ENCODE results near the gene PLXNC1.

Gene PLXNC1

DNA sequence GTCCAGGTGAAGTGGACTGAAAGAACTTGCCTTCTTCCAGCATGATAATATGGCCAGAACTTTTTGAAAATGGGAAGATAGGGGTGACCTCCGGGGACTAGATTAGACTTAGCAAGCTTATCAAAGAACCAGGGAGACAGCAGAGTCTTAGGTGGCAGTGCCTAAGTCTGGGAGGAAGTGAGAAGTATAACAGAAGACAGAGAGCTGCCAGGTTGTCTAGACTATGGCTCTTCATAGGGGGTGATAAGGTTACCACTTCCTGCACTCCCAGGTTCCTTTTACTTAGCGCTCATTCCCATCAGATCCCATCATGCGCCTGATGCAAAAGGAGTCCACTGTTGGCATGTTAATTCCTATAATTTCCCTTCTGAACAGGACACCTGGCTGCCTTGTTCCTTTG lies 69.9 kb downstream of the PLXNC1 start:
- Histone ChIP-seq H3K36me3 (ENCODE audit: insufficient read depth, low read depth, low read length) (no peaks in the 10 kb centered on the region), H3K4me1 (ENCODE audit: insufficient read depth, low read length) (no peaks in the 10 kb centered on the region), H3K27me3 (ENCODE audit: insufficient read depth, low read length) (no peaks in the 10 kb centered on the region), H3K9me3 (ENCODE audit: insufficient read depth, low read depth, low read length) (no peaks in the 10 kb centered on the region), H3K9ac (ENCODE audit: low read depth, low read length) (no peak overlapping the region), H3K27ac (ENCODE audit: low read length) (no peak overlapping the region), H3K4me3 (ENCODE audit: low read length) (no peak overlapping the region)

DNA sequence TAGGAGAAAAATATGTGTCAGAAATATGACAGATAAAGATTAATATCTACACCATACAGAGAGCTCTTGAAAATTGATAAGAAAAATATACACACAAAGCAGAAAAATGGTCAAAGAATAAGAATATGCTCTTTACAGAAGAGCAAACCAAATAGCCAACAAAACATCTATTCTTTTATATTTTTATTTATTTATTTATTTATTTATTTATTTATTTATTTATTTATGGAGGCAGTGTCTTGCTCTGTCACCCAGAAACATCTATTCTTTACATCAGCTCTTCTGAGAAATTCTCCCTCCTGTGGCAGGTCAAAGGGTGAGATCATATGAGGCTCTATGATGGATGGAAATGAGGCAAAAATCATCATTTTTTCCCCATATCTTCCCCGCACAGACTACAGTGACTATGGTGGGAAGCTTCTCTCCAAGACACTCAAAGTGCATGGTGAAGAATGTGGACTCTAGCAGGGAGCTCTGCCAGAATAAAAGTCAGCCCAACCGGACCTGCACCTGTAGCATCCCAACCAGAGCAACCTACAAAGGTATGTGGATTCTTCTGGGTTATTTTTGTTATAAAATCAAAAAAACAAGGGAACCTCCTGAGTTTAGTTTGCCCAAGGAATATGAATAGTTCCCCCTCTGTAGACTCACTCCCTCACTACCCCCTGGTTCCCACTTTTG lies 71.4 kb downstream of the PLXNC1 start:
- Histone ChIP-seq H3K27me3 (ENCODE audit: insufficient read depth, low read length) (no peaks in the 10 kb centered on the region), H3K4me3 (ENCODE audit: low read length) (no peak overlapping the region), H3K36me3 (ENCODE audit: insufficient read depth, low read depth, low read length) (no peaks in the 10 kb centered on the region), H3K27ac (ENCODE audit: low read length) (no peak overlapping the region), H3K9ac (ENCODE audit: low read depth, low read length) (no peak overlapping the region), H3K4me1 (ENCODE audit: insufficient read depth, low read length) (no peaks in the 10 kb centered on the region), H3K9me3 (ENCODE audit: insufficient read depth, low read depth, low read length) (no peaks in the 10 kb centered on the region)

DNA sequence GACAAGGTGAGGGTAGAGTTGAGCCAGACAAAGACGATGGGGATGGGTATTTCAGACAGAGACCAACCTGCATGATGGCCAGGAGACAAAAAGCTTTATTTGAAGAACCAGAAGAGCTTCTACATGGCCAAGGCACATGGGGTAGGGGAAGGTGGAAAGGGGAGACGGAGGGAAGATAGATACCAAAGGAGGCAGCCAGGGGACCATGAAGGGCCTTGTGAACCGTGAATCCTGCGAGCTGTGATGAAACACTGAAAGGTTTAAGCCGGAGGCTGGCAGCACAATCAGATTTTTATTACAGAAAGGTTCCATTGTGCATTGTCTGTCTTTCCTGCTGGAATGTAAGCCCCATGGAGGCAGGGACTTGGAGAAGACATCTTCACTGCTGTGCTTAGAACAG lies 72.4 kb downstream of the PLXNC1 start:
- Histone ChIP-seq H3K27ac (ENCODE audit: low read length) (no peak overlapping the region), H3K27me3 (ENCODE audit: insufficient read depth, low read length) (no peaks in the 10 kb centered on the region), H3K4me1 (ENCODE audit: insufficient read depth, low read length) (peaks cover 1% of the 10 kb centered on the region; the same call in 1 of the 2 replicates), H3K9me3 (ENCODE audit: insufficient read depth, low read depth, low read length) (no peaks in the 10 kb centered on the region), H3K9ac (ENCODE audit: low read depth, low read length) (no peak overlapping the region), H3K4me3 (ENCODE audit: low read length) (no peak overlapping the region), H3K36me3 (ENCODE audit: insufficient read depth, low read depth, low read length) (no peaks in the 10 kb centered on the region)

DNA sequence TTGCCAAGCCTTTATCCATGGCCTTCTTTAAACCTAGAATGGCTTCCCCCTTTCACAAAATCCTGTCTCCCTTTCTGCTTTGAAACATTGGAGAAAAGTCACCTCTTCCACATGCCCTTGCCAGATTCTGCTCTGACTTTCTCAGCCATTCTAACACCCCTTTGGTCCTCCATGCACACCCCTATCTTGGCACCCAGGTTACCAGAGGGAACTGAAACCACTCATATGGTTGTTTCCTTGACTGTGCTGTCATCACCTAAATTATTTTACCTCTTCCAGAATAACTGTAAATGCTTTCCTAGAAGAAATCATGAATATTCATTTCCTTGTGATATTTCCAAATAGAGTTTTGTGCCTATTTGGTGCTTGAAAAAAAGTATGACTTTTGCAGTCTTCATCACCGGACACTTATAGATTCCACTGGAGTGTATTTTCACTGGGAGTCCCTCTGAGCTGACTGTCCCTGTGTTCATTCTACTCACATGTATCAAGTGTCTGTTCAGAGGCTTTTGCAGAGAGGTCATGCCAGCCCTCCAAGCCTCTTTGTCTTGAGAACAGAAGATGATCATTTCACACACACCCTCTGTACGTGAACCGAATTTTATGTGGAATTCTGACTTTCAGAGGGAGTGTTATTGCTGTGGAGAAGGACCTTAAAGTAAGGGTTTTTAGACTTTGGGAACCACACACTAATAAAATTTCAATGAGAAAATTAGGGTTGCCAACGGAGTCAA lies 74.1 kb downstream of the PLXNC1 start:
- no peaks in the 10 kb centered on the region for H3K27me3 ChIP-seq (ENCODE audit: insufficient read depth, low read length)
- no peak overlapping the region for H3K27ac ChIP-seq (ENCODE audit: low read length)
- H3K36me3 ChIP-seq (ENCODE audit: insufficient read depth, low read depth, low read length): no peaks in the 10 kb centered on the region
- no peak overlapping the region for H3K9ac ChIP-seq (ENCODE audit: low read depth, low read length)
- no peak overlapping the region for H3K4me3 ChIP-seq (ENCODE audit: low read length)
- H3K4me1 ChIP-seq (ENCODE audit: insufficient read depth, low read length): peaks cover 4% of the 10 kb centered on the region; the same call in 1 of the 2 replicates
- H3K9me3 ChIP-seq (ENCODE audit: insufficient read depth, low read depth, low read length): no peaks in the 10 kb centered on the region

DNA sequence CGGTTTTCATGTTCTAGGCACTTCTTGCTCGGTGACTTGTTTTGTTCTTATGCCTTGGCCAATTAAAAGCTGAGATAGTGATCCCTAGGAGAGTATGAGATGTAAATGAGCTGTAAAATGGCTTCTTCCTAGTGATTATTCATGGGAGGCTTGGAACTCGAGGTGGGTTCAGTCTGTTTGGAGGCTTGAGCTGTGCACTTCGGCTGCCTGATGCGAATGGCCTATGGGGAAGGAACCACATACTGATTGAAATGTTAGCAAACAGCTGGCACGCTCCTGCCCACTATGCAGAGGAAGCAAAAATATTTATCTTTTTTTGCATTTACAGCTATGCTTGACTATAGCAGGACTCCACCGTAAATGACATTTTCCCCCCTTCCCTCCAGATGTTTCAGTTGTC lies 75.5 kb downstream of the PLXNC1 start:
- Histone ChIP-seq H3K27me3 (ENCODE audit: insufficient read depth, low read length) (no peaks in the 10 kb centered on the region), H3K4me1 (ENCODE audit: insufficient read depth, low read length) (peaks cover 4% of the 10 kb centered on the region; the same call in 1 of the 2 replicates), H3K27ac (ENCODE audit: low read length) (no peak overlapping the region), H3K4me3 (ENCODE audit: low read length) (no peak overlapping the region), H3K36me3 (ENCODE audit: insufficient read depth, low read depth, low read length) (no peaks in the 10 kb centered on the region), H3K9ac (ENCODE audit: low read depth, low read length) (no peak overlapping the region), H3K9me3 (ENCODE audit: insufficient read depth, low read depth, low read length) (no peaks in the 10 kb centered on the region)

DNA sequence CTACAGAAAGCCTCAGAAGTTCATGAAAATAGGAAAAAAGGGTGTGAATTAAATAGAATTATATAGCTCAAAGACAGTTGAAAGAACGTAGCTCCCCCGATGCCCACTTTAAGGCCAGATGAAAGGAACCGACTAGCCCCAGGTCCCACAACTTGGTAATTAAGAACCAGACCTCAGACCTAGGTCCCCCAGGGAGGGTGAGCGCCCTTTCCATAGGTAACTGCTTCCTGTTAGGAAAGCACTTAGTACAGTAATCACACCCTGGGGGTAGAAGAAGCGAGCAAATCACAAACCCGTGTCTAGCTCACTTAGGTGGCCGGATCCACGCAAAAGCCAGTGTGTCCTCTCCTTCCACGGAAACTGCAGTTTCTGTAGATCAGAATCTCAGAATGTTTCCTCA lies 77.1 kb downstream of the PLXNC1 start:
- Histone ChIP-seq H3K9me3 (ENCODE audit: insufficient read depth, low read depth, low read length) (no peaks in the 10 kb centered on the region), H3K36me3 (ENCODE audit: insufficient read depth, low read depth, low read length) (no peaks in the 10 kb centered on the region), H3K4me1 (ENCODE audit: insufficient read depth, low read length) (peaks cover 4% of the 10 kb centered on the region; the same call in 1 of the 2 replicates), H3K4me3 (ENCODE audit: low read length) (no peak overlapping the region), H3K9ac (ENCODE audit: low read depth, low read length) (no peak overlapping the region), H3K27me3 (ENCODE audit: insufficient read depth, low read length) (no peaks in the 10 kb centered on the region), H3K27ac (ENCODE audit: low read length) (no peak overlapping the region)

DNA sequence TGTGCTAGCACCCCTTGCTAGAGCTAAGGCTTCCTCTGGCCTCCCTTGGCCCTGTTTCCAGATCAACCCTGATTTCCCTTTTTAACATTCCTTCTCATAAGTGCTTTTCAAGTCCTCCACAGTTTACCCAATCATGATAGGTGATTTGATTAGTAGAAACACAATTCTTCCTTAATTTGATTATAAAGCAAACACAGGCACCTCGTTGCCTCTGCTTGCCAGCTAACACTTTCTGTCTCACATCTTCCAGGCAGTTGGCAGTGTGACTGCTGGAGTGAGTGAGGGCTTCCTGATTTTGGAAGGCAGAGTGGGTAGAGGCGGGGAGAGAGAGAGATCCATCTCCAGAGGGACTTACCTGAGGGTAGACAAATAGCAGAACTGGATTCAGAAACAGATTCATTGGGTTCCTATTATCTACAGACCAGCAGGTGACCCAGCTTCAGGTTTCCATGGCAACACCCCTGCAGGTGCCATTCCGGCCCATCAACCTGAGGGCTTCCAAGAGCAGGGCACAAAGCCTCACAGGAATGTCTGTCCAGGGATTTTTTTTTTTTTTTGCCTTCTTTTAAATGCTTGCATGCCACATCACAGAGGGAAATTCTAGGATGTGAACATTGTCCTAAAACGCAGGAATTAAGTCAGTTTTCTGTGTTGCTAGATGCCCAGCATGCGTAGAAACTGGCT lies 77.7 kb downstream of the PLXNC1 start:
- Histone ChIP-seq H3K36me3 (ENCODE audit: insufficient read depth, low read depth, low read length) (no peaks in the 10 kb centered on the region), H3K27me3 (ENCODE audit: insufficient read depth, low read length) (no peaks in the 10 kb centered on the region), H3K9me3 (ENCODE audit: insufficient read depth, low read depth, low read length) (no peaks in the 10 kb centered on the region)

DNA sequence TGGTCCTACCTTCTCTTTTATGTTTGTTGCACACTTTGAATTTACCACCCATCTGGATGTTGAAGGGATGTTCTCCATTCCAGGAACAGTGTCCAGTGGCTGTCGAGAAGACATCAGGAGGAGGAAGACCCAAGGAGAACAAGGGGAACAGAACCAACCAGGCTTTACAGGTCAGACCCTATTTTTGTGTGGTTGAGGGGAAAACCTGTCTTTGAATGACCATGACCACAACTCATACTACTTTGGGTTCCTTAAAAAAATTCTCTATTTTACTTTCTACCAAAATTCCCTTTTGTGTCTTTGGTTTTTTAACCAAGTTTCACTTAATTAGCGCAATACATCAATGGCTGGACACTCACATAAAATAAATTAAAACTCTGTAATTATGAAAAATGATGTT lies 78.7 kb downstream of the PLXNC1 start:
- Histone ChIP-seq H3K4me3 (ENCODE audit: low read length) (no peak overlapping the region), H3K9me3 (ENCODE audit: insufficient read depth, low read depth, low read length) (no peaks in the 10 kb centered on the region)

More for the DNA sequence above, 77.7 kb downstream of the PLXNC1 start:
- Histone ChIP-seq H3K4me3 (ENCODE audit: low read length) (no peak overlapping the region), H3K27ac (ENCODE audit: low read length) (no peak overlapping the region), H3K9ac (ENCODE audit: low read depth, low read length) (no peak overlapping the region), H3K4me1 (ENCODE audit: insufficient read depth, low read length) (peaks cover 4% of the 10 kb centered on the region; the same call in 1 of the 2 replicates)

DNA sequence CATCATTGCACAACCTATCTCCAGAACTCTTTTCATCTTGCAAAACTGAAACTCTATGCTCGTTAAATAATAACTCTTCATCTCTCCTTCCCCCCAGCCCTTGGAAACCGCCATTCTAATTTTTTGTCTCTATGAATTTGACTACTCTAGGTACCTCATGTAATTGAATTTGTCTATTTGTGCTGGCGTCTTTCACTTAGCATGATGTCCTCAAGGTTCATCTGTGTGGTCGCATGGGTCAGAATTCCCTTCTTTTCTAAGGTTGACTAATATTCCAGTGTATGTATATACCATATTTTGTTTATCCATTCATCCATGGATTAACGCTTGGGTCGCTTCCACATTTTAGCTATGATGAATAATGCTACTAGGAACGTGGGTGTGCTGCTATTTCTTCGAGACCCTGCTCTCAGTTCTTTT lies 80.1 kb downstream of the PLXNC1 start:
- Histone ChIP-seq H3K9ac (ENCODE audit: low read depth, low read length) (no peak overlapping the region), H3K36me3 (ENCODE audit: insufficient read depth, low read depth, low read length) (no peaks in the 10 kb centered on the region), H3K4me3 (ENCODE audit: low read length) (no peak overlapping the region), H3K27ac (ENCODE audit: low read length) (no peak overlapping the region), H3K9me3 (ENCODE audit: insufficient read depth, low read depth, low read length) (no peaks in the 10 kb centered on the region), H3K4me1 (ENCODE audit: insufficient read depth, low read length) (peaks cover 4% of the 10 kb centered on the region; the same call in 1 of the 2 replicates), H3K27me3 (ENCODE audit: insufficient read depth, low read length) (no peaks in the 10 kb centered on the region)

More for the DNA sequence above, 78.7 kb downstream of the PLXNC1 start:
- no peak overlapping the region for H3K27ac ChIP-seq (ENCODE audit: low read length)
- no peaks in the 10 kb centered on the region for H3K36me3 ChIP-seq (ENCODE audit: insufficient read depth, low read depth, low read length)
- H3K9ac ChIP-seq (ENCODE audit: low read depth, low read length): no peak overlapping the region
- H3K27me3 ChIP-seq (ENCODE audit: insufficient read depth, low read length): no peaks in the 10 kb centered on the region
- peaks cover 4% of the 10 kb centered on the region; the same call in 1 of the 2 replicates for H3K4me1 ChIP-seq (ENCODE audit: insufficient read depth, low read length)

DNA sequence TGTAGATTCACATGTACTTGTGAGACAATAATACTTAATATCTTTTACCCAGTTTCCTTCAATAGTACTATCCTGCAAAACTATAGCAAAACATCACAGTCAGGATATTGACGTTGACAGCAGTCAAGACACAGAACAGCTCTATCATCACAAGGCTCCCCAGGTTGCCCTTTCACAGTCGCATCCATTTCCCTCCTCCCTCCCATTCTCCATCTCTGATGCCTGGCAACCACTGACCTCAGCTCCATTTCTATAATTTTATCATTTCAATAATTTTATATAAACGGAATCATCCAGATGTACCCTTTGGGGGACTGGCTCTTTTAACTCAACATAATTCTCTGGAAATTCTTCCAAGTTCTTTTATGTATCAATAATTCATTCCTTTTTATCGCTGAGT lies 81.5 kb downstream of the PLXNC1 start:
- no peak overlapping the region for H3K4me3 ChIP-seq (ENCODE audit: low read length)
- no peak overlapping the region for H3K9ac ChIP-seq (ENCODE audit: low read depth, low read length)
- no peaks in the 10 kb centered on the region for H3K36me3 ChIP-seq (ENCODE audit: insufficient read depth, low read depth, low read length)
- no peaks in the 10 kb centered on the region for H3K9me3 ChIP-seq (ENCODE audit: insufficient read depth, low read depth, low read length)
- H3K27me3 ChIP-seq (ENCODE audit: insufficient read depth, low read length): no peaks in the 10 kb centered on the region
- H3K4me1 ChIP-seq (ENCODE audit: insufficient read depth, low read length): peaks cover 4% of the 10 kb centered on the region; the same call in 1 of the 2 replicates
- no peak overlapping the region for H3K27ac ChIP-seq (ENCODE audit: low read length)

DNA sequence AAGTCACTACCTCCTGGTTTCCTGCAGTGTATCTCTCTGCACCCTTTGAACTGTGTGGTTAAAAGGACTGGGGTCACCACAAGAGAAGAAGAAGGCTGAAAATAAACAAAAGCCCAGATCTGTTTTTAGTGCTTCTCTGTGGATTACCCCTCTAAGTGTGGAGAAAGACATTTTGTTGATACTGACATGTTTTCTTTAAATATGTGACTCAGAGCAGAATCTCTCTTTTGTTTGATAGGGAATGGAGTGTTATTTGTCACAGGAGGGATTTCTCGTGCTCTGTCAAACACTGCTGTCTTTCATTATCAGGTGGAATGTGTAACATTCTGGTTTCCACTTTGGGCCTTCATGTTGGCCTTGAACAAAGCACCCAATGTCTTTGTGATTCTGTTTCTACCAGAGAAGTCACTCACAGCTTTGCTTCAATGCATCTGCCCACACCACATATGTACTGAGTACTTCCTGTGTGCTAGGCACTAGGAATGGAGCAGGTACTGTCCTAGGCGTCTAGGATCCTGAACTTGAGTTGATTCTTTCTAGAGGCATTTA lies 82.1 kb downstream of the PLXNC1 start:
- Histone ChIP-seq H3K36me3 (ENCODE audit: insufficient read depth, low read depth, low read length) (no peaks in the 10 kb centered on the region), H3K4me3 (ENCODE audit: low read length) (no peak overlapping the region)

More for the DNA sequence above, 82.1 kb downstream of the PLXNC1 start:
- H3K9ac ChIP-seq (ENCODE audit: low read depth, low read length): no peak overlapping the region
- no peak overlapping the region for H3K27ac ChIP-seq (ENCODE audit: low read length)
- H3K4me1 ChIP-seq (ENCODE audit: insufficient read depth, low read length): peaks cover 4% of the 10 kb centered on the region; the same call in 1 of the 2 replicates
- no peaks in the 10 kb centered on the region for H3K27me3 ChIP-seq (ENCODE audit: insufficient read depth, low read length)
- H3K9me3 ChIP-seq (ENCODE audit: insufficient read depth, low read depth, low read length): no peaks in the 10 kb centered on the region
